HG03575 (cell line): ENCODE results near the gene NFASC.

ENCODE experiments used
- ATAC-seq: cut with Tn5 transposase; IDR thresholded peaks from one replicate; pipeline ENCODE4 v1.9.1; 2021; ENCODE audit not compliant: unreplicated experiment, insufficient number of reproducible peaks, low FRiP score; ENCODE audit errors: extremely low read depth

Gene NFASC

DNA sequence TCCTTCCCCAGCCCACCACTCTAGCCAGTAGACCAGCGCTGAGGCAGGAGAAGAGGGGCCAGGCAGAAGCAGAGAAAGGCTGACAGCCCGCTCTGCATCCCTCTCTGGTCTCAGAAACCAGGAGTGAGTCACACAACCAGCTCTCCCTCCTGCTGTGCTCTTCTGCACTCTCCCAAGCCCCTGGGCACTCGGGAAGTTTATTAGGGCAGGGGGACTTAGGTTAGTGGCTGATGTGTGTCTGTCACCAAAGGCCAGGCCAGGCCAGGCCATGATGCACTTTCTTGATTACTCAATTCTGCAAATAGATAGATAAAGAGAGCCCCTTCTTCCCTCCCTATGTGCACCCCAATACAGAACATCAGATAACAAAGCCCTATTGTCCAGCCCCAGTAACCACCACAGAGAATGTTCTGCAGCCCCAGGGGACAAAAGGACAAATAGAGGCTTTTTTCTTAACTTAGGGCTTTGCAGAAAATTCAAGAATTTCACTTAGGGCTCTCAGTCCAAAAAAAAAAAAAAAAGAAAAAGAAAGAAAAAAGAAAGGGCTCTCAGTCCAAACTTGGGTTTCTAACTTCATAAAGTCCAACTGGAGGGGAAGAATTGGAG lies 119.5 kb downstream of the NFASC start:
- ATAC-seq, result no peak

GRCh38 chr1:204990721-204991341 lies 120.2 kb downstream of the NFASC start:
- no peak for ATAC-seq

GRCh38 chr1:204991342-204991844 lies 120.7 kb downstream of the NFASC start:
- ATAC-seq, result no peak

DNA sequence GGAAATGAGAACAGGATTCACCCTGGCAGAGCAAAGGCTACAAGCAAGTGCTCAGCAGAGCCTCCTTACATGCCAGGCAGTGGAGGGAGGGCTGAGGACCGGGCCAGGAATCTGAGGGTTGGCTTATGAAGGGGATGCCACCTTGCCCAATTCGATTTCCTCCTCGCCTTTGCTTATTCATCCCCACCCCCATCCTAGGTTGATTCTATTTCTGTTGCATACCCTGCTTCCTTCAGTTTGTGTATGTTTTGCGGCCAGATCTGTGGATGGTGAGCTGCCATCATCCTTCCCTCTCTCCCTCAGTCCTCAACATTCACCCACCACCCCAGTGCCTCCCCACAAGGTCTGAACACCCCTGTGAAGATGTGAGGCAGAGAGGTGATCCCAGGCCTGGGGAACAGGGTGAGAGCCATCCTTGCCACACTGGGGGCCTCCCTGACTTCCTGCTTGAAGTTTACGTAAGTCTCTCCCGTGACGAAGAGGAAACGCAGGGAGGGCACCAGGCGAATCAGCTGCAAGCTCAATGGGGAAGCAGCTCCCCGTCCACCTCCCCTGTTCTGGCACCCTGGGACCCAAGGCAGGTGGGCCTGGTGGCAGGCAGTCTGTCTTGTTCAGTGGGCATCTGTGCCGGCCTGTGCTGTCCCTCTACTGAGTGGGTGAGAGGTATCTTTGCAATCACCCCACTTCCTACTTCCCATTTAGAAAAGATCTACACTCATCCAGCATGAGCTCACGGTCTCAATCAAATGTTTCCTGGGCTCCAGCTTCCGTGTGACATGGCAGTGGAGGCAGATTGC lies 121.7 kb downstream of the NFASC start:
- ATAC-seq, result no peak

- no peak for ATAC-seq
These were observed 122.3 kb downstream of the NFASC start for GRCh38 chr1:204992998-204993314.

GRCh38 chr1:204994086-204994862 lies 123.6 kb downstream of the NFASC start:
- ATAC-seq, result no peak

- ATAC-seq, result no peak
These were observed 126.3 kb downstream of the NFASC start for GRCh38 chr1:204996981-204997380.

DNA sequence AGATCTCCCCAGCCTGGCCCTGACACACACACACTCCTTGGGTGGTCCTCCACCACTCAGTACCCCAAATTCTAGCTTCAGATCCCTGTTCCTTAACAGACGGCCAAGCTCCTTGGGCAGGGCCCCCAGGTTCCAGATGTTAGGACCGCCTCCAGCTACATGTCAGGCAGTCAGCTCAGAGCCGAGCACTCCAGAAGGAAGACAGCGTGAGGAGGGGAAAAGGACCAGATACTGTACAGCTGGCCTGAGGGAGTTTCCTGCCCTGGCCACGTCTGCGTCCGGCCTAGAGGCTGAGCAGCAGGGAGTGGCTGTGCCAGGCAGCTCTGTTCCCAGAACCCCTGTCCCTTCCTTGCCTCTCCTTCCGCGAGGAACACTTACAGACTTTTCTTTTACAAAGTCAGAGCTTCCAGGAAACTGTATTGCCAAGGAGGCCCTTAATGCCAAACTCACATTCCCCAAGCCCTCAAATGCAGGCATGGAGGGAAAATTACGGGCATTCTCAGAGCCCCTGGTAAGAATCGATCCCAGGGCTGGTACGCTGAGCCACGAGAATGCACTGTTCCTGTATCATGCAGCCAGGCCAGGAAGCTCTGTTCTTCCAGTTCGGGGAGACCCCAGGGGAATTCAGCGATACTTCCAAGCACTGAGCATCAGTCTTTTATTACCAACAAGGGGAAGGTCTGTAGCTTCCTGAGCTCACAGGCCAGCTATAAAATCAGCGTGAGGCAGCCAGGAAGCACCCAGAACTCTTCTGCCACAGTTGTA lies 127.1 kb downstream of the NFASC start:
- ATAC-seq, result no peak

DNA sequence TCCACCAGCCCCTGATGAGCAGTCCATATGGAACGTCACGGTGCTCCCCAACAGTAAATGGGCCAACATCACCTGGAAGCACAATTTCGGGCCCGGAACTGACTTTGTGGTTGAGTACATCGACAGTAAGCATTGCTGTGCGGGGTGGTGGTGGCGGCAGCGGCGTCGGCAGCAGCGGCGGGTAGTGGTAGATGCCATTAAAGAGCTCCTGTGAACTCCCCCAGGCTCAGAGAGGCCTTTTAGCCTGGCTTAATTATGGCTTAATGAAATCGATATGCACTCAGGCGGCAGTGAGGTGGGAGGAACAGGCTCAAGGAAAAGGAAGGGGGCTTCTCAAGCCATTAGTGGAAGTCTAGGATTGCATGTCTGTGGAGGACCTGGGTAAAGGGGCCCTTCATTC lies 130.5 kb downstream of the NFASC start:
- no peak for ATAC-seq

- ATAC-seq, result no peak
These were observed 132.0 kb downstream of the NFASC start for GRCh38 chr1:205002705-205003104.

DNA sequence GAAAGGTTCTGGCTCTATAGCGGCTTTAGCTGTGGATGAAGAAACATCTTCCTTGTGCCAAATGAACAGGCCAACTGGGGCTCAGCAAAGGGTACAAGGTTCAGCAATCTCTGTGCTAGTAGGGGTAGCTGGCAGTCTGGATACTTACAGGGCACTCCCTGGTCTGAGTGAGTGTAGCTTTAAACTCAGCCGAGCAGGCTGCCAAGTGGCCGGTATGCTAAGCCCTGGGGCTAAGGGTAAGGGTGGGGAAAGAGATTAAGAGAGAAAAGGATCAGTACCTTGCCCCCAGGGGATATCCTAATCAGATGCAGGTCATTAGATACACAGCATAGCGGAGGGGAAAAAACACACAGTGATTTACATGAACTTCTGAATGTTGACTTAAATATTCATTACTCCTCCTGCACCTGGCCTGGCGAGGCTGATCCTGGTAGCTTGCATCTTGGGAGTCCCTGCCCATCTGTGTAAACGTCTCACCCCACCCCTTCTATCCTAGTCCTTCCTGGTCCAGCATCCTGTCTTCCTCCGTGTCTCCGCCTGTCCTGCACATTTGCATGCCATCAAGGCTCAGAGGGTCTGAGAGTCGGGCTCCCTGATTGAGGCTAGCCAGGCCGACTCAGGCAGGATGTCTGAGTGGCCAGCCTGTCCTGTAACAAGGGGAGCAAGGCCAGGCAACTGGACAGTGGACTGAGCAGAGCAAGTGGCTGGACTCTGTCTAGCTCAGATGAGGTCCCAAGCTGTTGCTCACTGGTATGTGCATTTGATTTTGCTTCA lies 132.9 kb downstream of the NFASC start:
- no peak for ATAC-seq

- ATAC-seq, result no peak
These were observed 133.7 kb downstream of the NFASC start for GRCh38 chr1:205004351-205004750.

- ATAC-seq, result no peak
These were observed 138.2 kb downstream of the NFASC start for GRCh38 chr1:205008896-205009295.

DNA sequence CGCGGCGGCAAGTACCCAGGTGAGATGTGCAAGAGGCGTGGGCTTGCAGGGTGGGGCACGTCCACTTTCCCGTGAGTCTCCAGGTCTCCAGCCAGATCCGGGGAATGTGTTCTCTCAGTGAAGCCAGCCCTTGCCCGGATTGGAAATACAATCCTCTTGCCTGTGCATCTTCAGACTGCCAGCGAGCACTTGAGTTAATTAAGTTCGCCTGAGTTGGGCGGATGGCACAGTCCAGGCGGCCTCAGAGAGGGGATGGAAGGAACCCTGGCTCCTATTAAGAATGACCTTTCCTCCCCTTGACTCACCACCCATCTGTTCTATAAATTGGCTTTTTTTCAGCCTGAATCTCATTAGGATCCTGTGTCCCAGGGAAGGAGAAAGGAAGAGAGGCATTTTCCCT lies 139.0 kb downstream of the NFASC start:
- no peak for ATAC-seq

DNA sequence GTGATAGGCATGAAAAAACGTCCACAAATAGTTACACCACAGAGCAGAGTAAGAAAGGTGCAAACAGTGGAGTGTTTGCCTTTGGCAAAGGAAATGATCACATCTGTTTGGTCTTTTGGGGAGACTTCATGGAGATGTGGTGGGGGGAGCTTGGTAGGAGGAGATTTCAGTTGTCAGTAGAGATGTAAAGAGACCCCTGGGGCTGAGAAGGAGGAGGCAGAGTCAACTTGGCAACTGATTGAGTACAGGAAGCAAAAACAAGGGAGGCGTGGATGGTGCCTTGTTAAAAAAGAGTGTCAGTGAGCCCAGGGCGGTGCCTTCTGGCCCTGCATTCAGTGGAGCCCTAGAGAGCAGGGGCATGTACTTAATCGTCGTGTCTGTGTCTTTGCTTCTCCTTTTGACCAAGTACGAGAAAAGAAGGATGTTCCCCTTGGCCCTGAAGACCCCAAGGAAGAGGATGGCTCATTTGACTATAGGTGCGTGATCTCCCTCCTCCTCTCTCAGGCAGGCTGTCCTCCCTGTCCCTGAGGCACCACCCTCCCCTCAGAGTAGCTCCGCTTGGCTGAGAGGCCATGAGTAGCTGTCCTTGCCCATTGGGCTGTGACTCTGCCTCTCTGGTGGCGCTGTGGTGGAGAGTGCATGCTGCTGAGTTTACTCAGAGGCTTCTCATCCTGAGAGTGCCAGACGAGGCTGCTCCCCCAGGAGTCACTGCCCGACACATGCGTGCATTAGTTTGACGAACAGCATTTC lies 141.9 kb downstream of the NFASC start:
- no peak for ATAC-seq

- ATAC-seq, result no peak
These were observed 143.2 kb downstream of the NFASC start for GRCh38 chr1:205013683-205014367.

GRCh38 chr1:205014783-205015182 lies 144.1 kb downstream of the NFASC start:
- no peak for ATAC-seq
